AG10803 (cell line): ENCODE measurements around the gene SCARB1.

ENCODE experiments used
- DNase-seq: peaks from one replicate; pipeline ENCODE4 v3.0.0; 2010; ENCODE audit warnings: low read depth
- H3K4me3 ChIP-seq: 2 replicates; pipeline ENCODE4 v1.5.1; 2011; ENCODE audit warnings: mild to moderate bottlenecking, low read length, control low read depth
- CTCF ChIP-seq: conservative IDR thresholded peaks from 2 replicates; pipeline ENCODE4 v1.5.1; 2011; ENCODE audit warnings: mild to moderate bottlenecking, low read length, control low read depth, inconsistent platforms

Gene SCARB1

GRCh38 chr12:124878795-124879516, 15.3 kb upstream of the SCARB1 start:
- no peak for DNase-seq
- TF ChIP-seq CTCF = no peak

GRCh38 chr12:124877423-124877822, 13.8 kb upstream of the SCARB1 start:
- no peak for TF ChIP-seq CTCF
- H3K4me3 ChIP-seq = no peak overlapping the region
- DNase-seq = no peak

More at GRCh38 chr12:124878795-124879516, 15.3 kb upstream of the SCARB1 start:
- H3K4me3 ChIP-seq = no peak overlapping the region

GRCh38 chr12:124876171-124876570, 12.5 kb upstream of the SCARB1 start:
- no peak overlapping the region for H3K4me3 ChIP-seq
- no peak for TF ChIP-seq CTCF
- DNase-seq = no peak

GRCh38 chr12:124875803-124876132, 12.1 kb upstream of the SCARB1 start:
- H3K4me3 ChIP-seq = no peak overlapping the region
- DNase-seq = no peak
- TF ChIP-seq CTCF = no peak

- DNase-seq = no peak
- no peak for TF ChIP-seq CTCF
- H3K4me3 ChIP-seq = no peak overlapping the region
Measured at GRCh38 chr12:124874988-124875802, 11.5 kb upstream of the SCARB1 start.

- no peak for DNase-seq
- TF ChIP-seq CTCF = no peak
- H3K4me3 ChIP-seq = no peak overlapping the region
Measured at GRCh38 chr12:124874188-124874587, 10.5 kb upstream of the SCARB1 start.
